Measurements from ENCODE around the gene SYNPO.

SYNPO gene

GRCh38 chr5:150607105-150607504 is 33.4 kb upstream of the SYNPO start:
- no peak for DNase-seq

- DNase-seq = no peak
Measured at GRCh38 chr5:150607991-150608390, 32.5 kb upstream of the SYNPO start.

- no peak for DNase-seq
Measured at GRCh38 chr5:150608991-150609390, 31.5 kb upstream of the SYNPO start.

- no peak for DNase-seq
Measured at GRCh38 chr5:150609843-150610584, 30.4 kb upstream of the SYNPO start.

- DNase-seq = no peak
Measured at GRCh38 chr5:150611026-150611425, 29.4 kb upstream of the SYNPO start.

- no peak for DNase-seq
Measured at GRCh38 chr5:150612405-150612804, 28.1 kb upstream of the SYNPO start.

- no peak for DNase-seq
Measured at GRCh38 chr5:150612905-150613670, 27.4 kb upstream of the SYNPO start.

GRCh38 chr5:150613991-150614660 is 26.3 kb upstream of the SYNPO start:
- DNase-seq = no peak

- DNase-seq = no peak
Measured at GRCh38 chr5:150614661-150615060, 25.8 kb upstream of the SYNPO start.

- DNase-seq = no peak
Measured at GRCh38 chr5:150615141-150615699, 25.2 kb upstream of the SYNPO start.

GRCh38 chr5:150616024-150616470 is 24.4 kb upstream of the SYNPO start:
- DNase-seq = no peak

GRCh38 chr5:150616506-150616905 is 24.0 kb upstream of the SYNPO start:
- DNase-seq = no peak

GRCh38 chr5:150618163-150618562 is 22.3 kb upstream of the SYNPO start:
- DNase-seq = no peak

- no peak for DNase-seq
Measured at GRCh38 chr5:150618588-150619281, 21.7 kb upstream of the SYNPO start.

GRCh38 chr5:150619359-150620230 is 20.9 kb upstream of the SYNPO start:
- DNase-seq = no peak

GRCh38 chr5:150621301-150621700 is 19.2 kb upstream of the SYNPO start:
- DNase-seq = no peak

GRCh38 chr5:150622157-150622556 is 18.3 kb upstream of the SYNPO start:
- DNase-seq = no peak

- no peak for DNase-seq
Measured at GRCh38 chr5:150623152-150623877, 17.1 kb upstream of the SYNPO start.

- DNase-seq = no peak
Measured at GRCh38 chr5:150623878-150624216, 16.6 kb upstream of the SYNPO start.

- no peak for DNase-seq
Measured at GRCh38 chr5:150624334-150625163, 15.9 kb upstream of the SYNPO start.

Data from activated CD4-positive, alpha-beta T cell treated with anti-CD3 and anti-CD28 coated beads, Interleukin-2, amount 50 U/mL, for 16 hours (primary cell).